Measurements from ENCODE around the gene RRP15.
"Not testable (repeated sequence)": the region's sequence is repeated elsewhere in the genome, so short reads cannot be mapped to it uniquely, and the experiment has no call there.

RRP15 gene

DNA sequence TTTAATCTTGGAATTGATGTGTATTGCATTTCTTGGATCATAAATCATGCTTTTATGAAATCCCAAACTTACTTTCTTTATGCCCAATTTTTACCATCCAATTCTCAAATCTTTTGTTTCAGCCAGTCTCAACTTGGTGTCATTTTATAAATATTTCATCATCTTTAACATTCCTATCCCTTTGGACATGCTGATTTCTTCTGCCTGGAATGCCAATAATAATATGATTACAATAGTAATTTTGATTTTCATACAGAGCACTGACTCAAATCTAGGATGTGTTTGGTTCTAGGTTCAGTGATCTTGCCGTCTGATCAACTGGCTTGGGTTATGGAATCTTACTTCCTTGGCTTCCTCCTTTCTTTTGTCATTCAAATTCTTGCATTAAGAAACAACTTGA lies 12.8 kb downstream of the RRP15 start:
- no peak for DNase-seq

DNA sequence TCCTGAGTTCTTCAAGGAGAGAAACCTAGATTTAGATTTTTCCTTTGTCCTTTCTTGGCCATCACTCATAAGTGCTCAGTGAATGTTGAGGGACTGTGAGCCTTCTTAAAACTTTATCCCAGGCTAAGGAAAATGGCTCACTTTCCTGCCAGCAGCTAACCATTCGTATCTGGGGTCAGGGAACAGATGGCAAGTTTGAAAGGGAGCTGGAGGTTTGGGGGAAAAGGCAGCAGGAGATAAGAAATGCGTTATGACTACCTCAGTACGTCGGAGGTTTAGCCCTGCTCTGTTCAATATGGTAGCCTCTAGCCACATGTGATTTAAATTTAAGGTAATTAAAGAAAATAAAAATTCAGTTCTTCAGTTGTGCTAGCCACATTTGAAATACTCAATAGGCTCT lies 13.3 kb downstream of the RRP15 start:
- no peak for DNase-seq

DNA sequence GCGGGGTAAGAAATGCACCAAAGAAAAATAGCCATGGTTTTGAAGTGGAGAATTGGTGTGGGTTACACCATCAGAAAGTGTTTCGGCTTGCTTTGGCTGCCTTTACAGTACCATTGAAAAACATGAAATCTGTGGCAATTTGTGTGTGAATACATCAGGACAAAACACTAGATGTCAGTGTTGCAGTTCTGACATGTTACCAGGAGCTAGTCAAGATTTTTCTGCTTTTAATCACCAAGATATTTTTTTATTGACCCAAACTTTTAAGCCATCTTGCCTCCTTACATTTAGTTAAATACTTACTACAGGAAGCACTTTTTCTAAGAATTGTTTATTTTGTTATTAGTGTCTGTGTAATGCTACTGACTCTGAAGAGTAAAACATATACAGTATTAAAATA lies 14.3 kb downstream of the RRP15 start:
- no peak for DNase-seq

DNA sequence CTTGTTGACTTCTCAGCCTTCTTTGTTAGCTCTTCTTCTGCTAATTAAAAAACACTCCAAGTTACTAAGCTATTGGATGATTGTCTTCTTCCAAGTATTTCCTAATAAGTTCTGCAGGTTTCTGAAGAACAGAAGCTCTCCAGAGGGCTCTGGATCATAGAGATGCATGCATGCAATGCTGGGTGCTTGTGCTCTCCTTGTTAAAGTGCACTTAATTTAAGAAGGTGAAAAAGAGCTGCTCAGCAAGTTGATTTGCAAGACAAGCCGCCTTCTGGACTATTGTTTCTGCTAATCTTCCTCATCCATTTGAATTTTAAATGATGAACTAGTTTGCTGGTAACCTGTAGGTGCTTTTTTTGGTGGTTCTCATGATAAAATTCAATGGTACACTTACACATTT lies 16.1 kb downstream of the RRP15 start:
- DNase-seq, result no peak

DNA sequence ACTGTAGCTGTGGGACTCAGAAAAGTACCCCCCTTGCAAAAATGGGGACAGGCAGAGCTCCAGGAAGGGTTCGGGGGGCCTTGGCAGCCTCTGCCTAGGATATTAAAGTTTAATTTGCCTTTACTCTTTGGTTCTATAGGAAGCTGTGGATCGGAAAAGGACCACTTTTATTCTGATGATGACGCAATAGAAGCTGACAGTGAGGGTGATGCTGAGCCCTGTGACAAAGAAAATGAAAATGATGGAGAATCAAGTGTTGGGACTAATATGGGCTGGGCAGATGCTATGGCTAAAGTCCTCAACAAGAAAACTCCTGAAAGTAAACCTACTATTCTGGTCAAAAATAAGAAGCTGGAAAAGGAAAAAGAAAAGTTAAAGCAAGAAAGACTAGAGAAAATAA lies 17.1 kb downstream of the RRP15 start:
- no peak for DNase-seq

DNA sequence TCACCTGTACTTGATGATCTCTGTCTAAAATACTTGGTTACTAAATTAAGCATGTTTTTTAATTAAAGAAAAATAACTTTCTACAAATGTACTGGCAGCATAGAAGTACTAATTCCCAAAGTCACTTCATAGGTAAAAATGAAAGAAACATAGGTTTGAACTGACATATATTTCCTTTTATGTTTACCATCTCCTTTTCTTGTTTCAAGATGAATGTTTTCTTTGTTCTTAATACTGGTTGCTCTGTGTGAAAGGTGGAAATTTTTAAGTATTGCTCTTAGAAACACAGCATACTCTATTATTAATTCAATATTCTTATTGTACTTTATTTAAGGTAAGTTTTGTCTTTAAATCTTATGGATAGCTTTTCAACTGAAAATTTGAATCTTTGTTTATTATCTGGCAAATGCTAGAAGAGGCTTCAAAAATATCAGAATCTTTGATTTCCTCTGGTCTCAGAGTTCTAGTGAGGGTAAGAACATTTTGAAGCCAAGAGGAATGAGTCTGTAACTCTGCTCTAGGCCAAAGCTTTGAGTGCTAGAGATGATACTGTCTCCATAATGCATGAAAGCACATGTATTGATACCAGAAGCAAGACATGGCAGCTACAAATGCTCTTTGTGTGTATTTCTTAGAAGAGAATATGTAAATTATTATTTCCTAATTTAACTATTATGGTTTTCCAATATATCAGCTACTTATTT lies 18.2 kb downstream of the RRP15 start:
- DNase-seq, result no peak

DNA sequence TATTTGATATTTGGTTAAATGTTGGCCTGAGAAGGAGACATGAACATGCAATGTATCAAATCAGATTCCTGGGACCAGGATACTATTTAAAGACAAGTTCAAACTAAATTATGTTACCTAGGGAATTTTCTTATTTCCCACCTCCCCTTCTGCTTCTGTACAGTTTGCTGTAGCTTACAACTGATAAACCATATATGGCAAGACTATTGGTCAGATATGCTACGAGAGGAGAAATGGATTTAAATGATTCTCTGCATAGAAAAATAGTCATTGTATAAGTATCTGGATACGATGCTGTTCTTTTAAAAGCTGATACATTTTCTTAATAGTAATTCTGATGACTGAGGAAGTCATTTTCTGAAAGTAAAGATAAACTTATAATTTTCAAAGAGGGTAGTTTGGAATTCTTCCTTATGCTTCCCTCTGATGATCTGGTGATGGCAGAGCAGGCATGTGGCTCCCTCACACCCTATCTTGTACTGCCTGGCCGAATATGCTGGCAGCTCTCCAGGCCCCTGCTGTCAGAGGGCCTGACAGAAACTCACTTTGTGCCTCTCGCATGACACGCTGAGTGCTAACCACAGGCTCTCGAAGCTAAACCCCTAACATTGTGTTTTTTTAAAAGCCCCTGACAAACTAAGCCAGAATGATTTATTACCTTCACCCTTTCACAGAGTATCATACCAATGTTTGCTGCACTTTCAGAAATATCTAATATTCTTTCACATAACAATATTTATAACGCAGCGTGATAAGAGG lies 19.4 kb downstream of the RRP15 start:
- DNase-seq, result no peak

DNA sequence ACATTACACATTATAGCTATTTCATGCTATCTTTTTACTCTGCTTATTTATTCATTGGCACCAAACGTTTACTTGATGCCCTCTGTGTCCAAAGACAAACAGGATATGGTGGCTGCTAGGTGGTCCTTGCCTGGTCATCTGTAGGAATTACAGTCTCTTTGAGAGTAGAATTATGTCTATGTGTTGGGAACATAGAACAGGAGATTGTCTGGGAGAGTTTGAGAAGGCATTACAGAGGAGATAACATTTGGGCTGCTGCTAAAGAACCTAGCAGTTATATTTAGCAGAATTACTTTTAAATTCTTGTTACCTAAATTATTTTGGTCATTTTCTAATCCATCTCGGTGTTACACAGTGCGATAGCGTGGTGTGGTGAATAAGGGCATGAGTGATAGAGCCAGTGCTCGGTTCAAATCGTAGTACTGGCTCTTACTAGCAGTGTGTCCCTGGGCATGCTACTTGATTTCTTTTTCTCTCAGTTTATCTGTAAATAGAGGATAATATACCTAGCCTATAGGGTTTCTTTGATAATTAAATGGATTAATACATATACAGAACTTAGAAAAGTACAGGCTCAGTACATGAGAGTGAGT lies 20.5 kb downstream of the RRP15 start:
- DNase-seq, result no peak

DNA sequence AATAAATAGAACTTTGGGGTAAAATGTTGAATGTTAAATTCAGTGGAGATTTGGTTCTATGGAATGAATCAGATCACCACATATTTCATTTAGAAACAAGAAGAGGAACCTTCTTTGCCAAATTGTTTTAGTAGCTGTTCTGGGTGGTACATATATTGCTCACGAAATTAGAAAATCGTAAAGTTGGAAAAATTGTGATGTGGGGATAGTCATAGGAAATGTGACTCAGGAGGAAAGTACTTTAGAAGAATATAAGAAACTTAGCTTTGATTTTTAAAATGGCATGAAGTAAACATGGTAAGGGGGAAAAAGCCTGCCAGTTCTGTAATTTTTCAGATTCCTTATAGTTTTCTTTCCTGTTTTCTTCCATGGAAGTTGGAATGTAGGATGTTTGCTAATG lies 27.4 kb downstream of the RRP15 start:
- DNase-seq, result no peak

DNA sequence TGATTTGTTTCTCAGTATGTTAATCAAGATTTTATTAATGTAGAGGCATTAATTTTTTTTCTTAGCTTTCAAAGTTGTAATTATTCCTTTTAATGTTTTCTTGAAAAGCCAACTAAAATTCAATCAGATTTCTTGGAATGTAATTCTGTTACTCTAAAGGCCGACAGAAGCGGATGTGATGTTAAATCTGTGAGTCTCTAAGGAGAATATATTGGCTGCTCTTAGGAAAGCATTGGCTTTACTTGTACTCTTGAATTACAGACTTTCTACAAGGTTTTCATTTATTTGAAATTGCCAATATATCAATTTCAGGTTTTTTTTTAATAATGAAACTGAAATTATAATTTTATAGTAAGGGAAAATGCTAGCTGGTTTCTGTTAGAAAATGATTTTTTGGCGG lies 29.2 kb downstream of the RRP15 start:
- no peak for DNase-seq

DNA sequence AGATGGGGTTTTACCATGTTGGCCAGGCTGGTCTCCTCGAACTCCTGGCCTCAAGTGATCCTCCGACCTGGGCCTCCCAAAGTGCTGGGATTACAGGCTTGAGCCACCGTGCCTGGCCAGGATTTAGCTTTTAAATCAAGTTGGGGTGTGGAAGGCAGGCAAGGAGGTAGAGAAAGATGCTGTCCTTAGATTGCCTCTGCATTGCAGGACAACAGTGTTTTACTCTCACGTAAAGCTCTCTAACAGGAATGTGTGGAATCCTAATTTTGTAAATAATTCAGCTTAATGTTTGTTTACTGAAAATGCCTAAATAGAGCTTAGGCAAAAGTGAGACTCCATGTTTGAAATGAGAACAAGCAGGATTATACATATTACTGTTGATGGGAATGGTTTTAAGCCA lies 30.5 kb downstream of the RRP15 start:
- DNase-seq, result no peak

DNA sequence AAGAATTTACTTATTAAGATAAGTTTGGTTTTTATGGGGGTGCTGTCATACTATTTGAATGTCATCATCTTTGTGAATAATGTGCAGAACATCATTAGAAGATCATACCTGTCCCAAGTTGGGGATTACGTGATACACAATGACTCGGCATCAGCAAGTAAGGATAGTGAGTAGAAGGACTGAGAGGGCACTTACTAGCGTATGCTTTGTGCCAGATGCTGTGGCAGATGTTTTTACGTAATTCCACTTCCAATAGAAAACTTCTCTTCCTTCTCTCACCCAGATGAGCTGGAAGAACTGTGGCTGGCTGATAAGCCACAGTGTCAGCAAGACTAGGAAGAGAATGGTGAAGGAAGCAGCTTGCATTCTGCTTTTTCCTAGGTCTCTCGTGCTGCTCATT lies 32.0 kb downstream of the RRP15 start:
- no peak for DNase-seq

DNA sequence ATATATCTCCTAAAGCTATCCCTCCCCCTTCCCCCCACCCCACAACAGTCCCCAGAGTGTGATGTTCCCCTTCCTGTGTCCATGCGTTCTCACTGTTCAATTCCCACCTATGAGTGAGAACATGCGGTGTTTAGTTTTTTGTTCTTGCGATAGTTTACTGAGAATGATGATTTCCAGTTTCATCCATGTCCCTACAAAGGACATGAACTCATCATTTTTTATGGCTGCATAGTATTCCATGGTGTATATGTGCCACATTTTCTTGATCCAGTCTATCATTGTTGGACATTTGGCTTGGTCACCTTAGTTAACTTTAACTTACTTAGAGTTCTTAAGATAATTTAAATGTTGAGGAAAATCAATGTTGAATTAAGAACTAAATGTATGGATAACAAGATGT lies 35.1 kb downstream of the RRP15 start:
- DNase-seq, result not testable (repeated sequence)

DNA sequence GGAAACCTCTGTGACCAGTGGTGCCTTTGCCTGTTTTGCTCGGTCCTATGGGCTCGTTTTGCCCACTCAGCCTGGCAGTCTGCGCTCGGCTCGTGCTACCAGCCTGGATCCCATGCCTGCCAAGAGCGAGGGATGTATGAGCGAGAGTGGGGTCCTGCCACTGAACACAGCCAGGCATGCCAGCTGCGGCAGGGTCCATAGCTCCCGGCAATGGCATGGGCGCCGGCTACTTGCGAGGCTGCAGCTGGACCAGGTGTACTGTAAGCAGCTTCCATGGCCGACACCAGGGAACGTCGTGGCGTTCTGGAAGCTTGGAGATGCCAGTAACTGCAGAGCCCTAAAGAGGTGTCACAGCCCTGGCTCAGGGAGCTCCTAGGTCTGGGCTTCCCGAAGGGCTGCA lies 37.7 kb downstream of the RRP15 start:
- no peak for DNase-seq

DNA sequence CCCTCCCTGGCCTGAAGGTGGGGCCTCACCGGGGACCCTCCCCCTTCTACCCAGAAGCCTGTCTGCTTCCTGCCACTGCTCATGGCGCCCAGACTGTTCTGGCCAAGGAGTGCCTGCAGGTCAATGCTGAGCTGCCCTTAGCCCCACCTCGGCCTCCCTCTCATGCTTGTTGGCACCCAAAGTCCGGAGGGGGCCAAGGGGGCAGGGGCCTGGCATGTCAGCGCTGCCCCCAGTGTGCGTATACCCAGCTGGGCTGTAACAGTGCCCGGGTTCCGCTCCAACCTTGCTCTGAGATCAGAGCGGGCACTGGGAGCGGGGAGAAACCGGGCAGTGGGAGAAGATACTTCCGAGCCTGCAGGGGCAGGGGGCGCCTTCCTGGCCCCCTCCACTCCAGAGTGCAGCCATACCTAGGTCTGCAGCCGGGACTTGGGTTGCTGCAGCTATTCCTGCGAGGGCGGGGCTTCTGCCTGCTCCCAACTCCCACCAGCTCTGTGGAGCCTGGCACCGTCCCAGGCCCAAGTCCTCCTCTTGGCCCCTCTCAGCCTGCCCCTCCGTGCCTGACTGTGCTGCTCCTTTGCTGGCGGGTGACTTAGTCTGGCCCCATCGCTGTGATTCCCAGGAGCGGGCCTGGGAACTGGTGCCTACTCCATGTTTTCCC lies 38.6 kb downstream of the RRP15 start:
- no peak for DNase-seq

DNA sequence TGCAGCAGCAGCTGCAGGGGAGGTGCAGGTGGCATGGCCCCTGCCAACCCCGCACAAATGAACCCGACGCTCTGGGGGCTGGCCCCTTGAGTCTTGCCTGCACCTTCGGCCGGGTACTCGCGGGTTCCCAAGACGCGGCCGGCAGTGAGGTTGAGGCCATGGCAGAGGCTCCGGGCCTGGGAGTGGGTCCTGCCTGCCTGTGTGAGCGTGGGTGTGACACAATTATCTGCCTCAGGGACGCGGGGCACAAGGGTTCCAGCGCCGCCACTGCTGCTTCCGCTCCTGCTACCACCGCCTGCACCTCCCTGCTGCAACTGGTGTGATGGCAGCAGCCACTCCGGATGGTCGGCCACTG lies 39.1 kb downstream of the RRP15 start:
- no peak for DNase-seq

DNA sequence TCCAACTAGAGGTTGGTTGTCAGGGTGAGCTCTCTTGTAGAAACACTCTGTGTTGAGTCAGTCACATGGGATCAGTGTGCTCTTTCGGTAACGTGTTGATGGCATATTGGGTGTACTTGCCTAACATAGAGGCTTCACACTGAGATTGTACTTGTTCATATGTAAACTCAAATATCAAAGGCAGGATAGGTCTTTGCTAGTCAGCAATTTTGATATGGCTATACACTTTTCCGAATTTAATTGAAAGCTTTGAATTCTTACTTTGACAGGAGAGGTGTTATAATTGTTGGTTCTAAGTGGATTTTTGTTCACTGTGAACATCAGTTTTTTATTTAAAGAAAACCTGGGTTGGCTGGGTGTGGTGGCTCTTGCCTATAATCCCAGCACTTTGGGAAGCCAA lies 43.7 kb downstream of the RRP15 start:
- no peak for DNase-seq

DNA sequence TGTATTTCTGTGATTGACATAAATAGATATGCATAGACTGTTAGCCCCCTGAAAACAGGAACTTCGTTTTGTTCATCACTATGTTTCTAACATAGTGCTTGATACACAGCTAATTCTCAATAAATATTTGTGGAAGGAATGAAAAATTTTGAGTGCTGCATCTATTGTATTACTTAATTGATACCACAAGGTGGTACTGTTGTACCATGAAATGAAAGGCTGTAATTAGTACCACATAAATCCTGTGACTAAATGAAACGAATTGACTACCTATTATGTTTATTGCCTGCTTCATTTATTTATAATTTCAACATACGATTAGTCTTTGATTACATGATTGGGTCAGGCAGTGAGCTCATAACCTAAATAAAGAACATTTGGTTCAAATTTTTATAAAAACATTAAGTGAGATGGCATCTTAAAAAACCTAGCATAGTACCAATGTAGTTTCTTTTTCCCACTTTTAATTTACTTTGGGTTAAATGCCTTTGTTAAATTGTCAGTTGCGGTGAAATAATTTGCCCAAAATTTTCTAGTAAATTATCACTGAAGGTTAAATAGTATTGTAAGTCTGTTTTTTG lies 45.0 kb downstream of the RRP15 start:
- no peak for DNase-seq

DNA sequence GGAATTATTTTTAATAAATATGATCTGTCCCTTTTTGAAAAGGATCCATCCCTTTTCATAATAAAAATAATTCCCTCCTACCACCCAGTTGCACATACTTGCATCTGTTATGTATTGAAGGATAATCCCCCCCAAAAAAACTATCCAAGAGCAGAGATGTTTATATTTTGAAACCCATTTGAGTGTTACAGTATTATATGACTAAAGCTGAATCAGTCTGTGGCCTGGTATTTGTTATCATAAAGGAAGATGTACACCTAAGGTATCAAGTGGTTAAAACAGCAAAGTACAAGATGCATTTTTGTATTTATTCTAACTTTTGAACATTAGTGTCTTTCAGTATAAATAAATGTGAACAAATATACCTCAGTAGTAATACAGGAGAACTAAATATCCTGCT lies 47.3 kb downstream of the RRP15 start:
- DNase-seq, result no peak

DNA sequence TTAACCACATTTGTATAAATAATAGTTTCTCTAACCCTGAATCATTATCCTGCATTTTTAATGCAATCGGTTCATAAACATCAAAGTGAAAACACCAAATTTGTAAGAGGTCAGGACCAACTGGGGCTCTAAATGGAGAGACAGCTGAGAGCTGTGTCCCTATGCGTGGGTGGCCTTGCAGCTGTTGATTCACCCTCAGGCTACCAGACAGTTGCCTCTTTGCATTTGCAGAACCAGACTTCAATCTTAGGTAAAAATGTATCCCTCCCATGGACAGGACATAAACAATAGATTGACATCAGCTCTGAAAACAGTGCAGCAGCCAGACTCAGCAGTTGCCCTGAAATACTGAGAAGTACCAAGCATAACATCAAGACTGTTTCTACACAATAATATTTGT lies 51.2 kb downstream of the RRP15 start:
- no peak for DNase-seq

DNA sequence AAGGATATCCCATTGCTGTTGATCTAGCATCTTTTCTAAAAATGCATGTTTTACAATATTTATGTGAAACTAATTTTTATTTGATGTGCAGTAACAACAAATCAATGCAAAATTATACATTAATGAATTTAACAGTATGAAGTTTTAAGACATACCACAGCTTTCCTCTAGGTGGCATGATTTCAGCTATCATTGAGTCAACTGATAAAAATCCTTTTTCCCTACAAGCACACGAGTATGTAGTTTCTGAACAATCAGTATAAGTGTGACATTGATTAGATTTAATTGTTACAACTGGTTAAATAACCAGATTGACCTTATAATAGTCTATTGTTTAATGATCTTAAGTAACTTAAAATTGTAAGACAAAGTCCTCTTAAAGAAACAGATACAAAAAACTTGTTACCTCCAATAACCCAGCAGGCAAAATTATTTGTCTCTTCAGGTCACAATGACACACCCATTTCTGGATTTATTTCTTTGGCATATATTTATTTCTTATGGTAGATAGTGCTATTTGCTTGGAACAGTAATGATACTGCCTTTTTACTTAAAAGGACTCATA lies 54.3 kb downstream of the RRP15 start:
- DNase-seq, result no peak

DNA sequence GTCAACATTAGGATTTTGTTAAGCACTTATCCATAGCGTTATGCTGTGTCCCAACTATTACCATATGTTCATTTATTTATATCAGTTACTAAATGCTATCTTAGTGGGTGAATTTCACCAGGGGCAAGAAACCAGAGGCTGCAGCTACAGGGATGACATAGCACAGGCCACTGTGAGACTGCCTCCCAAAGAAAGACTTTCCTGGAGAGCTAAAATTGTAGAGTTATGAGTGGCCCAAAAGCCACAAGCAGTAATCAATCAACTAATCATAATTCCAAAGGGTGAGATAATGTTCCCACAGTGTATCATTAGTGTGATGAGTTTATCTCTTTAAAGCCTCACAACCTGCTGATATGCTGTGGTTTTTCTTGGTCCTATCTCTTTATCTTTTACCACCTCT lies 56.2 kb downstream of the RRP15 start:
- DNase-seq, result no peak

DNA sequence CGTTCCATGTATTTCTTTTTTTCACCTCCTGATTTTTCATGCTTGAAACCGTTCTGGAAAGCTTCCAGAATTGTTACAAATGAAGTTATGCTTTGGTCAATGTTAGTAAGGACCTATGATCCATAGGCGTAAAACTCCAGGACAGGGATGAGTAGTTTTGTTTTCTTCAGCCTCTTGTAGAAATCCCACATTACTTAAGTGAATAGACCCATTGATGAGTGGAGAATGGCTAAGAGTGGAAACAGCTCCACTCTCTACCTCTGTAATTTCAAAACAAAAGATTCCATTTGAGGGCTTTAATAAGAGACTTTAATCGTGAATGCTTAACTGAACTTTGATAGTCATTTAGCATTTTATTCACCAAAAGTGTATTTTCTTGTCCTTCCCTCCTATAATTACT lies 57.0 kb downstream of the RRP15 start:
- no peak for DNase-seq
